Measurements from ENCODE around the gene SESTD1. TPM values are rescaled to one million over a fixed set of nuclear protein-coding genes. Genes with fewer than 3 reads are reported as not detected.

Gene SESTD1, protein sequence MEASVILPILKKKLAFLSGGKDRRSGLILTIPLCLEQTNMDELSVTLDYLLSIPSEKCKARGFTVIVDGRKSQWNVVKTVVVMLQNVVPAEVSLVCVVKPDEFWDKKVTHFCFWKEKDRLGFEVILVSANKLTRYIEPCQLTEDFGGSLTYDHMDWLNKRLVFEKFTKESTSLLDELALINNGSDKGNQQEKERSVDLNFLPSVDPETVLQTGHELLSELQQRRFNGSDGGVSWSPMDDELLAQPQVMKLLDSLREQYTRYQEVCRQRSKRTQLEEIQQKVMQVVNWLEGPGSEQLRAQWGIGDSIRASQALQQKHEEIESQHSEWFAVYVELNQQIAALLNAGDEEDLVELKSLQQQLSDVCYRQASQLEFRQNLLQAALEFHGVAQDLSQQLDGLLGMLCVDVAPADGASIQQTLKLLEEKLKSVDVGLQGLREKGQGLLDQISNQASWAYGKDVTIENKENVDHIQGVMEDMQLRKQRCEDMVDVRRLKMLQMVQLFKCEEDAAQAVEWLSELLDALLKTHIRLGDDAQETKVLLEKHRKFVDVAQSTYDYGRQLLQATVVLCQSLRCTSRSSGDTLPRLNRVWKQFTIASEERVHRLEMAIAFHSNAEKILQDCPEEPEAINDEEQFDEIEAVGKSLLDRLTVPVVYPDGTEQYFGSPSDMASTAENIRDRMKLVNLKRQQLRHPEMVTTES
- total RNA-seq (2014; rRNA removed; shearing (Covaris generic)): 14.3 and 26.0 TPM in 2 replicates
- 18.9 and 19.0 TPM in 2 replicates for polyA plus RNA-seq (2015; cell fraction: cytosol; rRNA removed)
- 33.6 and 36.9 TPM in 2 replicates for polyA plus RNA-seq (2015; cell fraction: nucleus; rRNA removed)

DNA sequence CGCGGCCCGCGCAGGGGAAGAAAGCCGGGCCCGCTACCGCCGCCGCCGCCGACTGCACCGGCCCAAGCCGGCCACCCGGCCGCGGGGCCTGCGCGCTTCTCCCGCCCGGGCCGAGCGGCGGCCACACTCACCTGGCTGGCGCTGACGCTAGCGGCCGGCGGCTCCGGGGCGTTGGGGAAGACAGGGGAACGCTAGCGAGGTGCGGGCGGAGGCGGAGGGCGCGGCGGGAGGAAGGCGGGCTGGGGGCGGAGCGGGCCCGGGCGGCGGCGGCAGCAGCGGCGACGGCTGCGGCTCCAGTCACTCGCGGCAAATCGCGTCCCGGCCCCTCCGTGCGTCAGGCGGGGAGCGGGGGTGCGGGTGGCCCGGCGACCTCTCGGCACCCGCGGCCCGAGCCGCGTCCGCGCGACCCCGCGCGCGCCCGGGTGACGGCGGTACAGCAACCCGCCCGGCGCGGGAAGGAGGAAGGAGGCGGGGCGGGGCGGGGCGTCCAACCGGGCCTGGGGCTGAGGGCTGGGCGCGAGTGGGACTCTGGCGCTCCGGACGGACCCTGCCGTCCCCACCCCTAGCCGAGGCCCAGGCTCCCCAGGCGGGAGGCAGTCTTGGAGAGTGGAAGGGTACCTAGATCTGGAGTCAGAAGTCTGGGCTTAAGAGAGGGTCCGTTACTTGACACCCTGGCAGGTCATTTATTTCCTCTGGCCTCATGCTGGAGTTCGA, at the start of gene SESTD1:
TSS of gene SESTD1 (minus strand) at position 465 of the 714 bp plus-strand sequence. CDS start 72,991 bp downstream, outside the sequence.
- peak; percentile 48 for DNase-seq (ENCODE audit: low read depth, low spot score)
- in situ Hi-C loops (cut with HindIII; ENCODE audit: low pct_unique_long_range_greater_than_20kb, low sequenced_read_pairs): no loop called here

DNA sequence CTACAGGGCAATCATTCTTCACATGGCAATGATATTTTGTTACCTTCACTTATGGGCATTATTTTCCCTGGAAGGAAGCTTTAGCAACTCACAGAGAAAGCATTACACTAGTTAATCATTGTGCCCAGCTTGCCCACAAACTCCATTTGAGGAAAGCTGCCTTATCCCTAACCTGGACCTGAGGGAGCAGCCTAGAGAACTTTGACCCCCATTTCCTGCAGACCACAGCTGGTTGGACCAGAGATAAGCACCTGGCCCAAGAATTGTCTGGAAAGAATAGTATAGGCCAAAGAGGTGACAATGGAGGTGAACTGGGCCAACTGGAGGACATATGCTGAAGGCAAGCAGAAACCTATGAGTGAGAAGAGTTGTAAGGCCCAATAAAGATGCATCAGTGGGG, 48.4 kb upstream of the SESTD1 start:
- in situ Hi-C loops (cut with HindIII; ENCODE audit: low pct_unique_long_range_greater_than_20kb, low sequenced_read_pairs): no loop called here
- no peak for DNase-seq (ENCODE audit: low read depth, low spot score)

DNA sequence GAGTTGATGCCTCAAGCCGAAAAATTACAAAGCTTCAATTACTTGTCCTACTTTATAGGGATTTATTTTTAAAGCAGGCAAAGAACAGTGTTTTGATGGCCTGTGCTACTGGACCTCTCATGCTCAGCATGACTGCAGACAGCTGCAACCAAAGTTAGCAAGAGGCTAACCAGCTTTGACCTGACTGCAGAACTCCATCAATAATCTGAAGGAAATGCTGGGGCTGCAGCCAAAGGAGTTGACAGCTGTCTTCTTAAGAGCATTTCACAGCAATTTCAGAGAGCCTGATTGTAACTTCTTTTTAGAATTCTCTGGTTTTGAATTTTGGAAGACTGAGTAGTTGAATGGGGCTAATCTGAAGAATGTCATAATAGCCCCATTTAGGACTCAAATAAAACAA, 46.5 kb upstream of the SESTD1 start:
- no peak for DNase-seq (ENCODE audit: low read depth, low spot score)
- in situ Hi-C loops (cut with HindIII; ENCODE audit: low pct_unique_long_range_greater_than_20kb, low sequenced_read_pairs): no loop called here

DNA sequence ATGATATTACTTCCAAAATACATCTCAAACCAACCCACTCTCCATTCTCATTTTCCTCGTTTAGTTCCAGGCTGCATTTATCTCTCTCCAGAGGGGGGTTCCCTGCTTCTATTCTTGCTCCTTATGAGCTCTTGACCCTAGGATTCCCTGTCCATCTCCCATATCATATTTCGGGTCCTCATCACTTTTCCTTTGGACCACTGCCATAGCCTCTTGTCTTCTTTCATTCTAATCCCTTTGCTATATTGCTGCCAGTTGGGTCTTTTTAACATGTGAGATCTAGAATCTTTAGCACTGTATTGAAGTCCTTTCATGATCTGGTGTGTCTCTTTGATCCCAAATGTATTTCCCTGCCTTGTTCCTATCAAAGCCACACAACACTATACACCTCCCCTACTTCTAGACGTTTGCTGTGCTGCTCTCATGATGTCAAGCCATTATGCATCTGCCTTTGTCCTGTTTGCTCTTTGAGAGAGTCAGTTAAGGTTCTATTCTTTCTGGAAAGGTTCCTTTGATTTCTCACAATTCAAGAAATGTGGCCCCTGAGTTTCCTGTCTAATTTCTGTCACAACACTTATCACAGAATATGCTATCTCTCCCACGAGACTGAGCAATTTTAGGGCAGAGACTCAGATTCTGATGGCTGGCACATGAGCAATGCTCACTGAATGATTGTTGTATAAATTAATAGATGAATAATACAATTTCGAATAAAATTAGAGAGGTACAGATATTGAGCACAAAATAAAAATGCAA, 43.2 kb upstream of the SESTD1 start:
- DNase-seq (ENCODE audit: low read depth, low spot score): no peak
- in situ Hi-C loops (cut with HindIII; ENCODE audit: low pct_unique_long_range_greater_than_20kb, low sequenced_read_pairs): no loop called here

DNA sequence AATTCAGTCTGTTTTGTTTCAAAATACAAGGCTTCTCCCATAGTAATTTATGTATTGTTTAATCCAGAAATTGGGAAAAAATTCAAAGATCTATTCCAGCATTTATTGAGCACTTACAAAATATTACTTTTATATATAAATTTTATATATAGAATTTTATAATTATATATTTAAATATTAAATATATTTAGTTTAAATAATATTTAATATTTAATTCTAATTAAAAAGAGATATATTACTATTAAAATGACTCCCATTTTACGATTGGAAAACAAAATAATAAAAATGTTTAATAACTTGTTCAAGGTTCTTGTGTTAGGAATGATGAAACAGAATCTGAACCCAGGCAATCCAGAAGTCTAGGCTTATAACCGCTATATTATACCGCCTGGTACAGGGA, 40.5 kb upstream of the SESTD1 start:
- DNase-seq (ENCODE audit: low read depth, low spot score): no peak
- in situ Hi-C loops (cut with HindIII; ENCODE audit: low pct_unique_long_range_greater_than_20kb, low sequenced_read_pairs): no loop called here

DNA sequence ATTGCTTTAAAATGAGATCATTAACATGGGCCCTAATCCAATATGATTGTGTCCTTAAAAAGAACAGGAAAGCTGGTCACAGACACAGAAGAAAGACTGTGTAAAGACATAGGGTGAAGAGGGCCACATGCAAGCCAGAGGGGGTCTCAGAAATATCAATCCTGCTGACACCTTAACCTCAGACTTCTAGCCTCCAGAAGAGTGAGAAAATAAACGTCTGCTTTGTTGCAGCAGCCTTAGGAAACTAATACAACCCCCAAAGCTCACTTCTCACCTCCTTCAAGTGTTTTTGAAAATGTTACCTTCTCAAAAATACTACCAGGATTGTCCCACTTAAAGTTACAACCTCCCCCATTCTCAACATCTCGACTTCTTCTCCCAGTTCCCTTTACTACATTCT, 39.8 kb upstream of the SESTD1 start:
- no peak for DNase-seq (ENCODE audit: low read depth, low spot score)
- in situ Hi-C loops (cut with HindIII; ENCODE audit: low pct_unique_long_range_greater_than_20kb, low sequenced_read_pairs): no loop called here

DNA sequence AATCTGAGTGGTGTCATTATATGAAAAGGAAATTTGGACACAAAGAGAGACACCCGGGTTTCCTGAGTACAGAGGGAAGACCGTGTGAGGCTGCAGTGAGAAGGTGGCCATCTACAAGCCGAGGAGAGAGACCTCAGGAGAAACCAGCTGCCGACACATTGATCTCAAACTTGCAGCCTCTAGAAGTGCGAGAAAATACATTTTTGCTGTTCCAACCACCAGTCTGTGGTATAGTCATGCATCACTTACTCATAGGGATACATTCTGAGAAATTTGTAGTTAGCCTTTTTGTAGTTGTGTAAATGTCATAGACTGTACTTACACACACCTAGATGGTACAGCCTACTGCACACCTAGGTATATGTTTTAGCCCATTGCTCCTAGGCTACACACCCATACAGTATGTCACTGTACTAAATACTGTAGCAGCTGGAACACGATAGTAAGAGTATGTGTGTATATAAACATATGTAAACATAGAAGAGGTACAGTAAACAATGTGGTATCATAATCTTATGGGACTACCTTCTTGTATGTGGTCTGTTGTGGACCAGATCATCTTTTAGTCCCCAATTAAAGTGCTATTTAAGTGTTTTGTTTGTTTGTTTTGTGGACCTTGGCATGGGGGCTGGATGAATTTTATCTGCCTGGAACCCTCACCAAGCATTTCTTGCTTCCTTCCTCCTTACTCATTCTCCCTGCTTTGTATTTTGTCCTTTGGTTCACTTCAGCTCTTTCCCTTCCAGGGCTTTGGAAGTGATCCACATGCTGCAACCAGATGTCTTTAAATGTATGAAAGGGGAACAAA, 38.3 kb upstream of the SESTD1 start:
- in situ Hi-C loops (cut with HindIII; ENCODE audit: low pct_unique_long_range_greater_than_20kb, low sequenced_read_pairs): no loop called here
- DNase-seq (ENCODE audit: low read depth, low spot score): no peak

DNA sequence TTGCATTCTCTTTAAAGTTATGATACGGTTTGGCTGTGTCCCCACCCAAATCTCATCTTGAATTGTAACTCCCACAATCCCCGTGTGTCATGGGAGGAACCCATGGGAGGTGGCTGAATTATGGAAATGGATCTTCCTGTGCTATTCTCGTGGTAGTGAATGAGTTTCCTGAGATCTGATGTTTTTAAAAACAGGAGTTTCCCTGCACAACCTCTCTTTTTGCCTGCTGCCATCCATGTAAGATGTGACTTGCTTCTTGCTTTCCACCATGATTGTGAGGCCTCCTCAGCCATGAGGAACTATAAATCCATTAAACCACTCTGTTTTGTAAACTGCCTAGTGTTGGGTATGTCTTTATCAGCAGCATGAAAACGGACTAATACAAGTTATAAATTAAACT, 37.5 kb upstream of the SESTD1 start:
- in situ Hi-C loops (cut with HindIII; ENCODE audit: low pct_unique_long_range_greater_than_20kb, low sequenced_read_pairs): no loop called here
- DNase-seq (ENCODE audit: low read depth, low spot score): no peak

DNA sequence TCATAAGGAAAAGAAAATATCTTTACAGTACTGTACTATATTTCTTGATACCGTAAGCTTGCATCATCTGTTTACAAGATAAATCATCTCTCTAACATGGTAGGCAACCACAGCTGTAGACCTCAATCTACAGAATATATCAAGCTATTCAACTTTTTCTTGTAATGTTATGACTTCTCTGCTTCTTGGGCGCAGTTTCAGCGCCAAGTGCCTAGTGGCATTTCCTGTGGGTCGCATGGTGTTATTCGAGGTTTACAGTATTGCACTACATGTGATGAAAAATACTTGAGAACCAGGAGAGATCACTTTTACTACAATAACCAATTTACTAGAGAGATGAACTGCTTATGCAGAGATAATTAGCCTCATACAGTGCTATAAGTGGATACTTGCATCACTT, 34.0 kb upstream of the SESTD1 start:
- DNase-seq (ENCODE audit: low read depth, low spot score): no peak
- in situ Hi-C loops (cut with HindIII; ENCODE audit: low pct_unique_long_range_greater_than_20kb, low sequenced_read_pairs): no loop called here

DNA sequence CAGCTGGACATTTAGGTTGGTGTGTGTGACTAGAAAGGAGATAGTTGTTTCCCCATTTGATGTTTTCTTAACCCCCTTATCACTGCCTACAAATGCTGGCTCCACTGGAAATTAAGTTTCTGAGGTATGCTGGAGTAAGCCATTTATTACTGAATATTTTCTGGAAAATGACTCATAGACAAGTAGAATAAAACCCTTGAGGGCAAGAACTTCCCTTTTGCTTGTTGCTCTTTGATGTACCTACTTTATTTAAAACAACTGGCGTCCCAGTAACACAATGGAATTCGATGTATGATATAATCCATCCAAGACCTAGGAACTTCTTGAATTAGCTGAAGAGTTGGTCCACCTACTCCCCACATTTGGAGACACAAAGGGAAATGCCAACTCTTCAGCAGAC, 33.3 kb upstream of the SESTD1 start:
- no peak for DNase-seq (ENCODE audit: low read depth, low spot score)
- in situ Hi-C loops (cut with HindIII; ENCODE audit: low pct_unique_long_range_greater_than_20kb, low sequenced_read_pairs): no loop called here

DNA sequence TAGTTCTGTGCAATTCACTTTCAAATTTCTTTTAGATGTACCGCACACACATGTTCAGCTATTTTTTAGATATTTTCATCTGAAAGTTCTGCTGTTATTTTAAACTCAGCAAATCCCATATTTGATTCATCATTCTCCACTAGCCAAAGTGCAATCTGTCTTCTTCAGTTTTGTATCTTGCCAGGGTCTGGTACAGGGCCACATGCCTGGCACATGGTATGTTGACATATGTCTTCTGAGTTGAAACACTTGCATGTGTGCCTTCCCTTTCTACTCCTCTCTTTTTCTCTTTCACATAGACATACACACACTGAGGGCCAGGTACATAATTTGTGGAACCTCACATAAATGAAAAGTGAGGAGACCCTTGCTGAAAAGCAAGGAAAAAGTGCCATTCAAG, 25.7 kb upstream of the SESTD1 start:
- in situ Hi-C loops (cut with HindIII; ENCODE audit: low pct_unique_long_range_greater_than_20kb, low sequenced_read_pairs): no loop called here
- DNase-seq (ENCODE audit: low read depth, low spot score): no peak

DNA sequence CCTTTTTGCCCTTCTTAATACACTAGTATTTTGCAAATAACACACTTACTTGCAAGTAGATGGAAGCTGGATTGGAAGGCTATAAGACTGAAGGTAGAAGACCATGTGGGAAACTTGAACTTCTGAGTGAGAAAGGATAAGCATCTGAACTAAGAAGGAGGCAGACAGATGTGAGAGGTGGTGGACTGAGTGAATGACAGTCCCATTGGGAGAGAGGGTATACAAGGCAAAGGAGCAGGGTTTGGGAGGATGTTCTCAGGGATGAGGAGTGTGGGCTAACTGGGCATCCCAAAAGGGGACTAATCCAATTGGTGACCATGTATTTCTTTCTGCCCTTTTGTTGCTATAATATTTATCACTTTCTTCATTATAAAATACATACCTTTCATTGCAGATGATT, 20.4 kb upstream of the SESTD1 start:
- in situ Hi-C loops (cut with HindIII; ENCODE audit: low pct_unique_long_range_greater_than_20kb, low sequenced_read_pairs): no loop called here
- DNase-seq (ENCODE audit: low read depth, low spot score): no peak

DNA sequence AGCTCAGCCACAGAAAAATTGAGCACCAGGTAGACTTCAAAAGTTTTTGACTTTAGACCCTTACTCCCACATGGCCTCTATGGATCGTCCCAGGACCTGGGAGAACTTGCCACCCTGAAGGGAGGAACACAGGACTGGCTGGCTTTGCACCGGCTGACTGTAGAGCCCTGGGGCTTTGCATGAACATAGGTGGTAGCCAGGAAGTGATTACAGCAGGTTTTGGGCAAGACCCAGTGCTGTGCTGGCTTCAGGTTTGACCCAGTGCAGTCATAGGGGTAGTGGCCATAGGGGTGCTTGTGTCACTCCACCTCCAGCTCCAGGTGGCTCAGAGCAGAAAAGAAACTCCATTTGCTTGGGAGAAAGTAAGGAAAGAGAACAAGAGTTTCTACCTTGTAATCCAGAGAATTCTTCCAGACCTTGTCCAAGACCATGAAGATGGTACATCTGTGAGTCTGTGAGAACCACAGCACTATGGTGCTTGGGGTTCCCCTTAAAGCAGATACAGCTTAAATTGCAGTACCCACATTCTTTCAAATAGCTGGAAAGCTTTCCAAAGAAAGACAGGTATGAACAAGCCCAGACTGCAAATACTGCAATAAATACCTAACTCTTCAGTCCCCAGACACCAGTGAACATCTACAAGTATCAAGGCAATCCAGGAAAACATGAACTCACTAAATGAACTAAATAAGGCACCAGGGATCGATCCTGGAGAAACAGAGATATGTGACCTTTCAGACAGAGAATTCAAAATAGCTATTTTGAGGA, 13.0 kb upstream of the SESTD1 start:
- in situ Hi-C loops (cut with HindIII; ENCODE audit: low pct_unique_long_range_greater_than_20kb, low sequenced_read_pairs): no loop called here
- no peak for DNase-seq (ENCODE audit: low read depth, low spot score)

DNA sequence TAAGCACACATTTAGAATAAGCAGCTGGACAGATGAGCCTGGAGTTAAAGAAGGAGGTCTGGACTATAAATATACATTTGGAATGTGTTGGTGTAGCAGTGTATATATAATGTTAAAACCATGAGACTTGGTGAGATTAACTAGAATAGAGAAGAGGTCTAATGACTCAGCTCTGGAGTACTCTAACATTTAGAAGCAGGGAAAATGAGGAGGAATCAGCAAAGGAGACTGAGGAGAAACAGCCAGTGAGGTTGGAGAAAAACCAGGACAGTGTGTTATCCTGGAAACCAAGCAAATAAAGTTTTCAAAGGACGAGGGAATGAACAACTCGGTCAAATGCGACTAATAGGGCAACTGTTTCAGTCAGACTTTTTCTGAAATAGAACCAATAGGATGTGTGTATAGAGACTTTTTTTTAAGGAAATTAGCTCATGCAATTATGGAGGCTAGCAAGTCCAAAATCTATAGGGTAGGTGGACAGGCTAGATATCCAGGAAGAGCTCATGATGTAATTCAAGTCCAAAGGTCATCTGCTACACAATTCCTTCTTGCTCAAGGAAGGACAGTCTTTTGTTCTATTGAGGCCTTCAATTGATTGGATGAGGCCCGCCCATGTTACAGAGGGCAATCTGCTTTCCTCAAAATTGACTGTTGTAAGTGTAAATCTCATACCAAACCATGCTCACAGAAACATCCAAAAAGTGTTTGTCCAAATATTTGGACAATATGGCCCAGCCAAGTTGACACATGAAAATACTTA, 10.8 kb upstream of the SESTD1 start:
- no peak for DNase-seq (ENCODE audit: low read depth, low spot score)
- in situ Hi-C loops (cut with HindIII; ENCODE audit: low pct_unique_long_range_greater_than_20kb, low sequenced_read_pairs): no loop called here

DNA sequence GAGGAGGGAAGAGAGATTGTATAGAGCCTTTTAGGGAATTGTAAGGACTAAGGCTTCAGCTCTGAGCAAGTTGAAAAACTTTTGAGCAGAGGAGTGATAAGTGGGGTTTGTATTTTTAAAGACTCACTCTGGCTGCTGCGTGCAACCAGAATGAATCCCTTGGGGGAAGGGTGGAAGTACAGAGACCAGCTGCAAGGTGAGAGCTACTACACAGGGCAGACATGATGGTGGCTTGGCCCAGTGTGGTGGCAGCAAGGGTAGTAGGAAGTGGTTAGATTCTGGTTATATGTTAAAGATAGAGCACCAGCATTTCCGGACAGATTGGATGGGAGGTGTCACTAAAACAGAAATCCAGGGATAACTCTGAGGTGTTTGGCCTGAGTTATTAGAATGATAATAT, 10.1 kb upstream of the SESTD1 start:
- no peak for DNase-seq (ENCODE audit: low read depth, low spot score)
- in situ Hi-C loops (cut with HindIII; ENCODE audit: low pct_unique_long_range_greater_than_20kb, low sequenced_read_pairs): no loop called here
